Measurements from ENCODE around the gene ISCA2.

The ISCA2 gene

GRCh38 chr14:74508844-74509428, 15.4 kb downstream of the ISCA2 start:
- no peak for DNase-seq (ENCODE audit: low spot score)

GRCh38 chr14:74509587-74510222, 16.1 kb downstream of the ISCA2 start:
- no peak for DNase-seq (ENCODE audit: low spot score)

- no peak for DNase-seq (ENCODE audit: low spot score)
These were observed 16.8 kb downstream of the ISCA2 start for GRCh38 chr14:74510223-74510931.

GRCh38 chr14:74510959-74511409, 17.4 kb downstream of the ISCA2 start:
- DNase-seq (ENCODE audit: low spot score), result peak; percentile 76

GRCh38 chr14:74511966-74512830, 18.6 kb downstream of the ISCA2 start:
- DNase-seq (ENCODE audit: low spot score), result no peak

GRCh38 chr14:74514471-74514941, 20.9 kb downstream of the ISCA2 start:
- DNase-seq (ENCODE audit: low spot score), result no peak

GRCh38 chr14:74515891-74516412, 22.4 kb downstream of the ISCA2 start:
- DNase-seq (ENCODE audit: low spot score), result no peak

GRCh38 chr14:74516451-74517160, 23.0 kb downstream of the ISCA2 start:
- DNase-seq (ENCODE audit: low spot score), result peak; percentile 56

- DNase-seq (ENCODE audit: low spot score), result no peak
These were observed 24.2 kb downstream of the ISCA2 start for GRCh38 chr14:74517731-74518130.

- DNase-seq (ENCODE audit: low spot score), result no peak
These were observed 24.7 kb downstream of the ISCA2 start for GRCh38 chr14:74518221-74518620.

GRCh38 chr14:74519316-74520074, 25.9 kb downstream of the ISCA2 start:
- no peak for DNase-seq (ENCODE audit: low spot score)

GRCh38 chr14:74521756-74522155, 28.2 kb downstream of the ISCA2 start:
- no peak for DNase-seq (ENCODE audit: low spot score)

GRCh38 chr14:74522740-74523139, 29.2 kb downstream of the ISCA2 start:
- no peak for DNase-seq (ENCODE audit: low spot score)

- peak; percentile 71 for DNase-seq (ENCODE audit: low spot score)
These were observed 30.7 kb downstream of the ISCA2 start for GRCh38 chr14:74524076-74524811.

- no peak for DNase-seq (ENCODE audit: low spot score)
These were observed 31.2 kb downstream of the ISCA2 start for GRCh38 chr14:74524812-74525135.

- DNase-seq (ENCODE audit: low spot score), result no peak
These were observed 31.8 kb downstream of the ISCA2 start for GRCh38 chr14:74525361-74525851.

GRCh38 chr14:74526854-74527585, 33.5 kb downstream of the ISCA2 start:
- no peak for DNase-seq (ENCODE audit: low spot score)

- DNase-seq (ENCODE audit: low spot score), result no peak
These were observed 34.2 kb downstream of the ISCA2 start for GRCh38 chr14:74527736-74528280.

- no peak for DNase-seq (ENCODE audit: low spot score)
These were observed 34.8 kb downstream of the ISCA2 start for GRCh38 chr14:74528406-74528805.

Data from GM03348 (cell line).